SW 1271 (cell line): ENCODE data around the gene MYO18A.

Experiments
- DNase-seq, 2 experiments: peaks; one replicate each; lab custom pipeline; 2025; lab: John Stamatoyannopoulos, UW

MYO18A gene

DNA sequence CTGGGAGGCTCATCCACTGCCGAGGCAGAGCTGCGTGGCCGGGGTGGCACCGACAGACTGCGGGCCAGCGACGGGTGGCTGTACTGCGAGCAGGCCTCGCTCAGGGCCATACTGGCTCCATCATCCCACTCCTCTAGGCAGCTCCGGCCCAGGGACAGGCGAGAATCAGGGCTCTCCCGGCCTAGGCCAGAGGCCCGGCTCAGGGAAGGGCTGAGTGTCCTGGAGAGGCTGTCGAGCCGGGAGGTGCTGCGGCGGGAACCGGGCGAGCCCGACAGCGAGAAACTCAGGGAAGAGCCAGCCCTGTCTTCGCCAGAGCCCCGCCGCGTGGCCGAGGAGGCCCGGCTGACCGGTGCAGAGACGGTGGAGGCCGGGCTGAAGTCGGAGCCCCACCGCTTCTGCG lies 99.9 kb downstream of the MYO18A start:
- DNase-seq = no peak

DNA sequence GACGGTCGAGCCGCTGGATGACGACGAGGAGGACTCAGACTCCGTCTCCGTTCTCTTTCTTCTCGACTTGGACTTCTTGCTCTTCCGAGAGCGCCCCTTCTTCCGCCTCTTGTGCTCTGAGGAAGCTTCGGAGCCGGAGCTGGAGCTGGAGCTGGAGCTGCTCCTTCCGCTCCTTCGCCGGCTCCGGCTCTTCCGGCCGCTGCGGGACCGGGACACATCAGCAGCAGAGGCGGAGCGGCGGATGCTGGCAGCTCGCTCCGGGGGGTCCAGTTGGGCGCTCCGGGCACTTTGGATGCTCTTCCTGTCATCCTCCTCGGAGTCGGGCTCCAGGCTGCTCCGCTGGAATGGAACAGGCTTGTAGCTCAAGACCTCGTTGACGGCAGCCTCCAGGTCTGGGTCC lies 100.3 kb downstream of the MYO18A start:
- no peak for DNase-seq

DNA sequence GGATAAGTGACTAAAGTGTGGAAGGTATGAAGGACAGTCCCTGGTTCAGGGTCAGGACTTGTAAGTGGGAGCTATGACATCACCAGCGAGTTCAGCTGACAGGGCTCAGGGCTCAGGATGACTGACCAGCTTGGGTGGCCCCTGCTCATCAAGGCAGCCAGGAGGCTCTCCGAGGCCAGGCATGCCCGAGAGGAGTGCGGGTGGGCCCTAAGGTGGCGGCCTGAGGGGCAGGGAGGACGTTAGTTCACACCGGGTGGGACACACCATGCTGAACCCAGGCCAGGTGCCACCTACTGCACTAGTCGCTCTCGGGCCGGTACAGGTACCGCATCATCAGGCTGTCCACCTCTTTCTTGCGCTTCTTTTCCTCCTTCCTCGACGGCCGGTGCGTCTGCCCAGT lies 100.8 kb downstream of the MYO18A start:
- DNase-seq = no peak

DNA sequence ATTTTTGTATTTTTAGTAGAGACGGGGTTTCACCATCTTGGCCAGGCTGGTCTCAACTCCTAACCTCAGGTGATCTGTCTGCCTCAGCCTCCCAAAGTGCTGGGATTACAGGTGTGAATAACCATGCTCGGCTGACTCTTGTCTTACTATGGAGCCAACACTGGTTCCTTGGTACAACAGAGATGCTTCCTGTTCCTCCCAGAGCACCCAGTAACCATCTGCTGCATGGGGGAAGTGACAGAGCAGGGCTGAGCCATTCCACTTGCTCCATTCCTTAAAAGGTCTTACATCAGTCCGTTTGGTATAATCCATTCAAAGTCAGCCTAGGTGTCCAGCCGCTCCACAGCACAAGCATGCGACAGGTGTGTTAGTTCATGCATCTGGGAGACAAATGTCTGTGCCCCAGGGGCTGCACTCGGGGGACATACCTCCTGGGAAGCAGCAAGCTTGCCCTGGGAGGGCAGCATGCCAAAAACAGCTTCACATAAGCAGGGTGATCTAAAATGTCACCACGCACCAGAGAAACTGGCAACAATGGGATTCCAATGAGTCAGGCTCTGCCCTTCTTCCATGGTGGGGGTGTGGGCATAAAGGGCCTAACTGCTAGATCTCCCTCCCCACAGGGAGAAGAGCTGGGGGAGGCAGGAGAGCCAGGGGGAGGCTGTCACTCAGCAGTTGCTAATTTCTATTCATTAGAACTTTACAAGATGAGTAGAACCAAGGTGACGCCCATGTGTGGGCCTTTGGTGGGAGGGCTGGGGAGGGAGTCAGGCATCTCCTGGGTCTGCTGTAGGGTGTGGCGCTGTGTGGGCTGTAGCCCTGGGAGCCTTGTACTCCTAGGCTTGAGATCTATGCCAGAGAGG lies 101.8 kb downstream of the MYO18A start:
- no peak for DNase-seq

DNA sequence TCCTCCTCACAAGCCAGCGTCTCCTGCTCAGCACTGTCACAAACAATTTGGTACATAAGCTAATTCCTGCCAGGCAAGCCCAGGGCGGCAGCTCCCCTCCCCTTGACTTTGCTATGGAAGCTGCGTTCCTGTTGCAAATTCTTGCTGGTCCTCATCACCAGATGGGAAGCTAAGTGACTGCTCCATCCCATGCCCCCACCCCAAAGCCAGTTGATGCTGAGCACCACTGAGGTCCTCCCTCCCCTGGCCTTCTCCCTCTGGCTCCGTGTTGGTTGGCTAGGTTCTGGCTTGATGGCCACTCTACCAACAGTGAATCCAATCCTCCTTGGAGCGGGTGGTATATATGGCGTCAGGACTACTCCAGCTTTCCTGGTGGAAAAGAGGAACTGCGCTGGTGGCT lies 102.9 kb downstream of the MYO18A start:
- no peak for DNase-seq

DNA sequence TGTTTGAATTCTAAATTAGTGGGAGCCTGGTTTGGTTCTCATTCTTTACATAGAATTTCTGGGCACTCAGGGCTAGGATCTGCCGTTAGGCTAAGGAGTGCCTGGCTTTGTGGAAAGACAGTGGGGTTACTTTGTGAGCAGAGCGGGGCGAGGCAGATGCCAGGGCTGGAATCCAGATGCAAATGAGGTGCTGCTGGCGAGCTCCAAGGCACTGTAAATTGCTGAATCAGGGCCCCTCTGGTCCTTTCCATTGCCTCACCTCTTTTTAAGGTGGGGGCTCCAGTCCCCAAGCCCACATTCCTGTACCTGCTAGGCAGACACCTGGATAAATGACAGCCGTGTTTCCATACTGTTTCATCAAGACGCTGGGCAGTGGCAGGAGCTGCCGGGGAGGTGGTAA lies 103.5 kb downstream of the MYO18A start:
- DNase-seq = no peak

DNA sequence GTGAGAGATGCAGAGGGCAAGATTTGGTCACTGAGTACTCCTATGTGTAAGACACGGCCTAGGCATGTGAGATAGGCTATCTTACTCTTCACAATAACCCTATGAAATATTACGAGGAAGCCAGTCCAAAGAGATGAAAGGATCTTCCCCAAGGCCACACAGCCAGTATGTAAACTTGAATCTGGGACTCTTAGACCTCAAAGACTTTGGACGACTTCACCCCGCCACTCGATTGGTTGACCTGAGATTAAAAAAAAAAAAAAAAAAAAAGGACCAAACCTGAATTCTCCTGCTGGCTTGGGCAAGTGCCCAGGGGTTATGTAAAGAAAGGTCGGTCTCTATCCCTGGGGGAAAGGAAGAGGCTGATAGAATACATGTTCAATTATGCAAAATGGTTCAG lies 104.1 kb downstream of the MYO18A start:
- DNase-seq = no peak

DNA sequence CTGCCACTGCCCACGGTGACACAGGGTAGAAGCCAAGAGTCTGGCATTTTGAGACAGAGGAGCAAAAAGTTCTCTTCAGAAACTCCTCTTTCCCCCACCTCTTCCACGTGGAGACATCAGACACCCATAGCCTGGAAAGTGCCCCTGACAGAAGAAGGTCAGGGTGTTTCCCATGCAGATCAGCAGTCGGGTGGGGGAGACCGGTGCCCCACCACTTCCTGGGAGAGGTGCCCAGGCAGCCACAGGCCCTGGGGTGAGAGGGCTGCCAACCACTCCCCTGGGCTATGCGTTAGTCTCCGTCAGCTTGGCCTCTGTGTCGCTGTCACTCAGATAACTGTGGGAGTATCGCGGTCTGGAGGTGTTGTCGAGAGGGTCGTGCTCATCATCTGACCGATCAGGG lies 105.7 kb downstream of the MYO18A start:
- no peak for DNase-seq

DNA sequence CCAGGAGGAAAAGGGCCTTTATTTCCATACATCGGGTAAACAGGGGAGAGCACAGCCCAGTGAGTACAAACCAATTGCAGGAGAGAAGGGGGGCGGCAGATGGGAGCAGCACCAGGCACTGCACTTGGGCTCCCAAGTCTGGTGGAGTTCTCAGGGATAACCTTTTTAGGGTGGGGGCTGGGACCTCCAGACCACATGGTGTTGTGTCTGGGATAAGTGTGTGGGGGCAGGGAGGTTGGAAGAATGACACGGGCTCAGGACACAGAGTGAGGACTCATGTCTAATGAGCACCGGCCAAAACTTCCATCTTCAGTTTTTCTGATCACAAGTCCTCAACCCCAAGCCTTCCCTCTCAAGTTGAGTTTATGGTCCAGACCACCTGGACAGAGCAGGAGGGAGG lies 106.7 kb downstream of the MYO18A start:
- no peak for DNase-seq

DNA sequence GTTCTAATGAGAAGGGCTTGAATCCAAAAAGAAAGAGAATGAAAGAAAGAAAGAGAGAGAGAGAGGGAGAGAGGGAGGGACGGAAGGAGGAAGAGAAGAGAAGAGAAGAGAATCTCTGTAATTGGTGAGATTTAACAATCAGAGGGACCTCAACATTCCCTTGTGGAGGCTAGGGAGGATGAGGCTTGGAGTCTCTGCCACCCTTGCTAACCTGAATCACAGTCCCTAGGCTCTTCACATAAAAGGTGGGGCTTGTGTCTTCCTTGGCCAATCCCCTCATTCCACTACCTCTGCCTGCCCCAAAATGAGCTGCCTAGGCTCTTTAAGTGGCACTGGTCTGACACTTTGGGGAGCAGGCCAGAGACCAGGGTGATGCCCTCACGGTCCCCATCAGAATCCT lies 107.2 kb downstream of the MYO18A start:
- DNase-seq = no peak

DNA sequence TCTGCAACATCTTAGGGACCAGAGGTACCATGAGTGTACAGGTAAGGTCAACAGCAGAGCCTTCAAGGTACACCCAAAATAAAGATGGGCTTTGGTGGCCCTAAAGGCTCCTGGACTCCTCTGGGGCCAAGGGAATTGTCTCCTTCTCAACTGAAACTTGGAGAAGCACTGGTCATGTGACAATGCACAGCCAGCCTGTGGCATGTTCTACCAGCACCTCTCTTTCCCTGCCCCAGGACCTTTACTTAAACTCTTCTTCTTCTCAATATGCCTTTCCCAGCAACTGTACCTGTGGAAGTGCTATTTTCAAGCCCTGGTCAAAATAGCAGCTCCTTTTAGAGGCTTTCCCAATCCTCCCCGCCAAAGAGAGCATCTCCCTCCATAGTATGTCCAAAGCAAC lies 108.9 kb downstream of the MYO18A start:
- DNase-seq = no peak

DNA sequence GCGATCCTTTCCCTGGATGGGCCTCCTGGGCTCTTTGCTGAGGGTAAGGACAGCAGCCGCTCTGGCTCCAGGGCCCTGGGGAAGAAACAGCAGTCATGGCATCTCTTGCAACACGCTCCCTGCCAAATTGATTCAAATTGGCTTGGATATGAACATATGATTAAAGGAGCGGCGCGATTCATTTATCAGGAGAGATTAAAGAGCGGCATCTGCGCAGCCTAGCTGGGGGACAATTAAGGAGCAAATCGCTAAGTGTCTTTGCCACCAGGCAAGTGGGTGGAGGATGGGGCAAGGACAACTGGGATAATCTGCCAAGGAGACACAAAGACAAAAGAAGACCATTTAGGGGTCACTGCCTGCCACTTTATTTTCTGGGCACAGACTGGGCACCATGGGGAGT lies 109.4 kb downstream of the MYO18A start:
- no peak for DNase-seq

DNA sequence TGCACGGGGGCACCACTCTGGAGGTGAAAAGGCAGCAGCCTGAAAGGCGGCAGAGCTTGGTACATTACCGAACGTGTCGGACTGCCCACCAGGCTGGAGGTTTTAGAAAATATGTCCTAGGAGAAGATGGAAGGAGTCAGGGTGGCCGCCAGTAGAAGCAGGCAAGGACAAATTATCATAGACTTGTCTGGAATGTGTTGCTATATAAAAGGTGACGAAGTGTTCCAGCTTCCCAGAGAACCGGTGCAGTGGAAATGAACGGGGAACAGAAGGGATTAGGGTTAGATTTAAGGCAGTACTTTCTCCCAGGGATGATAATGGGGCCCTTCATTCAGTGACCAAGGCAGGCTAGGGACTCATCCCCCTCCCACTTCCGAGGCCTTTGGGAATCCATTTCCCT lies 109.9 kb downstream of the MYO18A start:
- DNase-seq = no peak

DNA sequence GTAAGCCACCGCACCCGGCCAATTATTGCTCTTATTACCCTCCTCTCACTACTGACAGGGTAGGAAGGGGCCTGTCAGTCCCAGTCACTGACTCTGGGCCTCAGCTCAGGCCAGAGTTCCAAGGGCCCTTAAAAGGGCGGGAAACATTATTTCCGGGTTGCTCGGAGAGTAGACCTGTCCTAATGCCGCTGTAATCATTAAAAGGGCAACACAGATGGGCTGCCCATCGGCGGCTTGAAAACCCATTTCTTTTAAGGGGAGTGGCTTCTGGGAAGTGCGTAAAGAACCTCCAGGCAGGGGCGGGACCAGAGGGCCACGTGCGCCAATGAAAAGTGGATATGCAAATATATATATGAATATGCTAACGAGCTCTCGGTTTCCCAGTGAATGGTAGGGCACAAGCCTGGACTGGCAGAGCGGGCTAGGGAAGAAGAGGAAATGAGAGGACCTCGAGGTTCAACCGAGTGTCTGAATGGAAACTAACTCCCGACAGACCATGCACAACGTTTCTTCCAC lies 110.6 kb downstream of the MYO18A start:
- DNase-seq = no peak

DNA sequence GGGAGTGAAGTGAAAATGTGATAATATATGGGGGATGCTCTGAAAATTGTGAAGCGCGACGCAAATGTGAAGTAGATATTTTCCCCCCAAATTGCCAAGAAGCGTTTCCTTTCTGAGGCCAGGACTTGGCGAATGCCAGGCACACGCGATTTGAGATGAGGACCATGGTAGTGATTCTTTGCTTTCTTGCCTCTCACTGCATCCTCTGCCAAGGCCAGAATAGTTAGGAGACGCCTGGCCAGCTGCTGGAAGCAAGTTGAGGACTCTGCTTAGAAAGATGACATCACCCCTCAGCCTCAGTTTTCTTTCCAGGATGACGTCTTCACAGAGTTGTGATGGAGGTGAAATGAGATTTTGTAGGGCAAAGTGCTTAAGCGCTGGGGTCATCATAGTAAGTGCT lies 111.4 kb downstream of the MYO18A start:
- no peak for DNase-seq

DNA sequence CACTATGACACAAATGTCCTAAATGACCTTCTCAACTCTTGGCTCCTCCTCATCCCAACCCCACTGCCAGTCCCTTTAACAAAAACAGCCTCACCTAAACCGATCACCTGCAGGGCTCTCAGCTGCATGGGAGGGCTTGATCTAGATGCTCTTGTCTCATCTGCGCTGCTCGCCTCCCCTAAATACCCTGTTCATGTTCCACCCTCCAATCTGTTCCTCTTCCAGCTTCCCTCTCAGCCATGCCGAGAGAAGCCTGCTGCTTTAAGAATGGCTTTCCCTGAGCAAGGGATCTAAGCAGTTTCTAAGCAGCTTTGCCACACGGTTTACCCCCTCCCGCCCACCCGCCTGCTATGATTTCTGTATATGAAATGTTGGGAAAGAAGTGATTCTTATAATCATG lies 113.6 kb downstream of the MYO18A start:
- no peak for DNase-seq

DNA sequence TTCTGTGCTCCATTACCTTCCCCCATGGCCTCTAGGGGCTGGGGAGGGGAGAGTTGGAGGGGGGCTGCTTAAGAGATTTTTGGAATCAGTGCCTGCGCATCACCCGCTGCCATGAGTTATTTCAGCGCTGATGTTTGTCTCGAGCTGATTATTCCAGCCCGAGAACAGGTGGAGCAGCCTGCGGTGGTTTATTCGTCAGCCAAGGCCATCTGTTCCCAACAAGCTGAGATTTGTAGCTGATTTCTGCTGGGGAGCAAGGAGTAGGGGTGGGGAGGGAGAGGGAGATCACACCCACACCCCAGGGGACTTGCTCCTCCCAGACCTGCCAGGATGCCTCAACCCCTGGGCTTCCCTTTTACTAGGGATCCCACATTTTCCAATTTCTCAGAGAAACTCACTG lies 114.2 kb downstream of the MYO18A start:
- DNase-seq = no peak

DNA sequence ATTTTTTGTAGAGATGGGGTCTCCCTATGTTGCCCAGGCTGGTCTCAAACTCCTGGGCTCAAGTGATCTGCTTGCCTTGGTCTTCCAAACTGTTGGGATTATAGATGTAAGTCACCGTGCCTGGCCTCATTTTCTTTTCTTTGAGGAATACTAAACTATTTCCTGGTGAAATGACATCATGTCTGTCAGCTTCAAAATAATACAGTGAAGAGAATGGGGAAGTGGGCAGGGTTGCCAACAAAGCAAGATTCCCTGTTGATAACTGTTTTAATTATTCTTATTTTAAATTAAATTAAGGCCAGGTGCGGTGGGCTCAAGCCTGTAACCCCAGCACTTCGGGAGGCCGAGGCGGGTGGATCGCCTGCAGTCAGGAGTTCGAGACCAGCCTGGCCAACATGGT lies 116.2 kb downstream of the MYO18A start:
- no peak for DNase-seq

DNA sequence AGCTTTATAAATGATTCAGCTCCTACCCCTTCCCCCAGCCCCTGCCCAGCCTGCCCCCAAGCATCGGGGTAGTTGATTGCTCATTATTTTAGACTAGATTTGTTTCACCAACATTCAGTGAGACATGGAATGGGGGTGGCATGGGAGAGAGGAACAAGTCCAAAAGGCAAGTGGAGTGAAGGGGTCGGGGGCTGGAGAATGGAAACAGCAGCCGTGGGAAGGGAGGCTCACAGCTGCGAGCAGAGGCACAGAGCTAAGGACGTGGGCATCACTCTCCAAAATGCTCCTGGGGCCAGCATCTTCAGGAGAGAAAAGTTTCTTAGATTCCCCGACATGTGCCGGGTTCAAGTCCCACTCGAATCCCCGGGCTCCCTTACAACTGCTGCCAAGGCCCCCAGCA lies 118.0 kb downstream of the MYO18A start:
- no peak for DNase-seq

DNA sequence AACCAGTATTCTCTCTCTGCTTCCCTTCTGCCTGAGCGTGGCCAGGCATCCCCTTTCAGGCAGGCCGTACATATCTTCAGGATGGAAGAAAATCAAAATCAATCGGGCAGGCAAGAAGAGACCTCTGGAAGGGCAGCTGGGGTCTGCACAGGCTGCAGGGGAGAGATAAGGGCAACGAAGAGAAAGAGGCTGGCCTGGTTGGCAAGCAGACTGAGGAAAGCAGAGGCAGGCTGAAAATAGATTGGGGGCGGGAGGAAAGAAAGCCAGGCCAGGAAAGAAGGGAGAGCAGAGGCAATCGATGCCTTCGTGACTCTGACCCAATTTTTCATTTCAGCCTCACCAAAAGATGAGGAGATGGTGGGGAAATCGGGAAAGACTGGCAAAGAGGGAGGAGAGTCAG lies 119.2 kb downstream of the MYO18A start:
- DNase-seq = no peak

DNA sequence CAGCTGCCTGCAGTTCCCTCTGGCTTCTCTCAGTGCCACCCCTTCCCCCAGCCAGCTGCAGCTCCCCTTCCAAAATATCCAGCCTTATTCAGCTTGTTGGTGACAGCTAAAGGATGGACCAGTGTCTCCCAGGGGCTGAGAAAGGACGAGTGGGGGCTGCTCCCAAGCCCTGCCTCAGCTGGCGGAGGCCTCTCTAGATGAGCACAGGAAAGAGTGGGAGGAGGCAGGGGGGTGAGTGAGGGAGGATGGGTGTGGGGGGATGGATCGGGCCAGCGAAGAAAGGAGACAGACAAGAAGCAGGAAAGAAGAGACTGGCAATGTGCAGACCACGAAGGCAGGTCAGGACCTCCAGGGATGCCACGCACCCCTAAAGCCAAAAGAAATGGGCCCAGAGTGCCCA lies 119.7 kb downstream of the MYO18A start:
- no peak for DNase-seq

DNA sequence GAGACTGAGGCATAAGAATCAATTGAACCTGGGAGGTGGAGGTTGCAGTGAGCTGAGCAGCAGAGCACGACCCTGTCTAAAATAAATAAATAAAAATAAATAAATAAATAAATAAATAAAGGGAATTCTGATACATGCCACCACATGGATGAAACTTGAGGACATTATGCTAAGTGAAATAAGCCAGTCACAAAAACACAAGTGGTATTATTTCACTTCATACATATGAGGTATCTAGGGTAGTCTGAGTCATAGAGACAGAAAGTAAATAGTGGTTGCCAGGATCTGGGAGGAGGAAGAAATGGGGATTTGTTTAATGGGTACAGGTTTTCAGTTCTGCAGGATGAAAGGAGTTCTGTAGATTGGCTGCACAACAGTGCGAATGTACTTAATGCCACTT lies 120.9 kb downstream of the MYO18A start:
- no peak for DNase-seq

DNA sequence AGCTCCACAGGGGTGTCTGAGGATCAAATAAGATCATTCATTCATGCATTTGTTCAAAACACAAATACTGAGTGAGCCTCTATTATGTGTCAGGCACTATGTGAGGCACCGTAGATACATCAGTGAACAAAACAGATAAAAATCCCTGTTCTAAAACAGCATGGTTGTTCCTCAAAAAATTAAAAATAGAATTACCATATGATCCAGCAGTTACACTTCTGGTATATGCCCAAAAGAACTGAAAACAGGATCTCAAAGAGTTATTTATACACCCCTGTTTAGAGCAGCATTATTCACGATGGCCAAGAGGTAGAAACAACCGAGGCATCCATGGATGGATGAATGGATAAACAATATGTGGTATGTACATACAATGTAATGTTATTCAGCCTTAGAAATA lies 121.8 kb downstream of the MYO18A start:
- no peak for DNase-seq

DNA sequence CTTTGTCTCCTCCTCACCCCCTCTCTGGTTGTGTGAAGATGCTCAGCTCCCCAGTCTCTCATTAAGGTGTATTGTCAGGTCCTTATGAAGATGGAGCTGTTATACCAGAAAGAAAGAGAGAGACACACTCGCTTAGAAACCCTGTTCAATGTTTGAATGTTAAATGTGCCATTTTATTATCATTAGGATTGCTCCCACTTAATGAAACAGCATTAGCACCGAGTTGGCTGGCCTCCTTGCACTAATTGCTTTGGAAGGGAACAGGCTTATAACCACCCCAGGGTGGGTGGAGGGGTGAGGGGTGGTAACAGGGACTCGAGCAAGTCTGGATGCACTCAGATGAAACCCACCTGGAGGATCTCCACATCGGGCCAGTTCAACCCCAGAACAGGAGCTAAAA lies 122.8 kb downstream of the MYO18A start:
- DNase-seq = no peak
